ENCODE measurements around the gene TBX10.

DNA sequence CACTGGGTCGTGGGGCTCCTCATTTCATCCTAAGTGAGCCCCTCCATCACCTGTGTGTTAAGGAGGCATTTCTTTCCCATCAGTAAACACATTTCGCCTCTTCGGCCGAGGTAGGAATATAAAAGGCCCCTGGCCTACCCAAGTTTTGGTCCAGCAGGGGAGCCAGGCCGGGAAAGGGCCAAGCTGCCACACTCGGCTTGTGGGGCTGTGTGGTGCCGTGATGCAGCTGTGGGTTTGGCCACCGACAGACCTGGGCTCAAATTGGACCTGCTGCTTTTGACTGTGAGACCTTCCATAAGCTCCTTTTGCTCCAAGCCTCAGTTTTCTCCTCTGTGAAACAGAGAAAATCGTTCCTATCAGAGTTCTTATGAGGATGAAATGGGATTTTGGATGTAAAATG lies 32.1 kb downstream of the TBX10 start:
- no peak for TF ChIP-seq POLR2A (IDR thresholded peaks at IDR 0.05)
- TF ChIP-seq, protein P1, sequence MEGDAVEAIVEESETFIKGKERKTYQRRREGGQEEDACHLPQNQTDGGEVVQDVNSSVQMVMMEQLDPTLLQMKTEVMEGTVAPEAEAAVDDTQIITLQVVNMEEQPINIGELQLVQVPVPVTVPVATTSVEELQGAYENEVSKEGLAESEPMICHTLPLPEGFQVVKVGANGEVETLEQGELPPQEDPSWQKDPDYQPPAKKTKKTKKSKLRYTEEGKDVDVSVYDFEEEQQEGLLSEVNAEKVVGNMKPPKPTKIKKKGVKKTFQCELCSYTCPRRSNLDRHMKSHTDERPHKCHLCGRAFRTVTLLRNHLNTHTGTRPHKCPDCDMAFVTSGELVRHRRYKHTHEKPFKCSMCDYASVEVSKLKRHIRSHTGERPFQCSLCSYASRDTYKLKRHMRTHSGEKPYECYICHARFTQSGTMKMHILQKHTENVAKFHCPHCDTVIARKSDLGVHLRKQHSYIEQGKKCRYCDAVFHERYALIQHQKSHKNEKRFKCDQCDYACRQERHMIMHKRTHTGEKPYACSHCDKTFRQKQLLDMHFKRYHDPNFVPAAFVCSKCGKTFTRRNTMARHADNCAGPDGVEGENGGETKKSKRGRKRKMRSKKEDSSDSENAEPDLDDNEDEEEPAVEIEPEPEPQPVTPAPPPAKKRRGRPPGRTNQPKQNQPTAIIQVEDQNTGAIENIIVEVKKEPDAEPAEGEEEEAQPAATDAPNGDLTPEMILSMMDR (IDR thresholded peaks at IDR 0.05), result no peak
